PC-3 (cell line): Measurements from ENCODE around the gene GADL1.

Experiments
- EZH2 ChIP-seq: fragments of 300-600 bp; sonication (generic); IDR thresholded peaks from one replicate; pipeline ENCODE4 v1.6.1; 2017; ENCODE audit warnings: antibody characterized with exemption, mild to moderate bottlenecking, low read length; ENCODE audit not compliant: unreplicated experiment
- TF ChIP-seq, protein P1 (sequence below): fragments of 300-600 bp; sonication (generic); conservative IDR thresholded peaks from 2 replicates; pipeline ENCODE4 v1.5.1; 2017; ENCODE audit warnings: antibody characterized with exemption, low read depth, mild to moderate bottlenecking, low read length

- TF ChIP-seq, protein P1, sequence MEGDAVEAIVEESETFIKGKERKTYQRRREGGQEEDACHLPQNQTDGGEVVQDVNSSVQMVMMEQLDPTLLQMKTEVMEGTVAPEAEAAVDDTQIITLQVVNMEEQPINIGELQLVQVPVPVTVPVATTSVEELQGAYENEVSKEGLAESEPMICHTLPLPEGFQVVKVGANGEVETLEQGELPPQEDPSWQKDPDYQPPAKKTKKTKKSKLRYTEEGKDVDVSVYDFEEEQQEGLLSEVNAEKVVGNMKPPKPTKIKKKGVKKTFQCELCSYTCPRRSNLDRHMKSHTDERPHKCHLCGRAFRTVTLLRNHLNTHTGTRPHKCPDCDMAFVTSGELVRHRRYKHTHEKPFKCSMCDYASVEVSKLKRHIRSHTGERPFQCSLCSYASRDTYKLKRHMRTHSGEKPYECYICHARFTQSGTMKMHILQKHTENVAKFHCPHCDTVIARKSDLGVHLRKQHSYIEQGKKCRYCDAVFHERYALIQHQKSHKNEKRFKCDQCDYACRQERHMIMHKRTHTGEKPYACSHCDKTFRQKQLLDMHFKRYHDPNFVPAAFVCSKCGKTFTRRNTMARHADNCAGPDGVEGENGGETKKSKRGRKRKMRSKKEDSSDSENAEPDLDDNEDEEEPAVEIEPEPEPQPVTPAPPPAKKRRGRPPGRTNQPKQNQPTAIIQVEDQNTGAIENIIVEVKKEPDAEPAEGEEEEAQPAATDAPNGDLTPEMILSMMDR: no peak
- TF ChIP-seq EZH2: no peak
Measured at GRCh38 chr3:30692498-30693130, 201.8 kb downstream of the GADL1 start.
